ENCODE data around the gene PIK3AP1.

Gene PIK3AP1, protein sequence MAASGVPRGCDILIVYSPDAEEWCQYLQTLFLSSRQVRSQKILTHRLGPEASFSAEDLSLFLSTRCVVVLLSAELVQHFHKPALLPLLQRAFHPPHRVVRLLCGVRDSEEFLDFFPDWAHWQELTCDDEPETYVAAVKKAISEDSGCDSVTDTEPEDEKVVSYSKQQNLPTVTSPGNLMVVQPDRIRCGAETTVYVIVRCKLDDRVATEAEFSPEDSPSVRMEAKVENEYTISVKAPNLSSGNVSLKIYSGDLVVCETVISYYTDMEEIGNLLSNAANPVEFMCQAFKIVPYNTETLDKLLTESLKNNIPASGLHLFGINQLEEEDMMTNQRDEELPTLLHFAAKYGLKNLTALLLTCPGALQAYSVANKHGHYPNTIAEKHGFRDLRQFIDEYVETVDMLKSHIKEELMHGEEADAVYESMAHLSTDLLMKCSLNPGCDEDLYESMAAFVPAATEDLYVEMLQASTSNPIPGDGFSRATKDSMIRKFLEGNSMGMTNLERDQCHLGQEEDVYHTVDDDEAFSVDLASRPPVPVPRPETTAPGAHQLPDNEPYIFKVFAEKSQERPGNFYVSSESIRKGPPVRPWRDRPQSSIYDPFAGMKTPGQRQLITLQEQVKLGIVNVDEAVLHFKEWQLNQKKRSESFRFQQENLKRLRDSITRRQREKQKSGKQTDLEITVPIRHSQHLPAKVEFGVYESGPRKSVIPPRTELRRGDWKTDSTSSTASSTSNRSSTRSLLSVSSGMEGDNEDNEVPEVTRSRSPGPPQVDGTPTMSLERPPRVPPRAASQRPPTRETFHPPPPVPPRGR

DNA sequence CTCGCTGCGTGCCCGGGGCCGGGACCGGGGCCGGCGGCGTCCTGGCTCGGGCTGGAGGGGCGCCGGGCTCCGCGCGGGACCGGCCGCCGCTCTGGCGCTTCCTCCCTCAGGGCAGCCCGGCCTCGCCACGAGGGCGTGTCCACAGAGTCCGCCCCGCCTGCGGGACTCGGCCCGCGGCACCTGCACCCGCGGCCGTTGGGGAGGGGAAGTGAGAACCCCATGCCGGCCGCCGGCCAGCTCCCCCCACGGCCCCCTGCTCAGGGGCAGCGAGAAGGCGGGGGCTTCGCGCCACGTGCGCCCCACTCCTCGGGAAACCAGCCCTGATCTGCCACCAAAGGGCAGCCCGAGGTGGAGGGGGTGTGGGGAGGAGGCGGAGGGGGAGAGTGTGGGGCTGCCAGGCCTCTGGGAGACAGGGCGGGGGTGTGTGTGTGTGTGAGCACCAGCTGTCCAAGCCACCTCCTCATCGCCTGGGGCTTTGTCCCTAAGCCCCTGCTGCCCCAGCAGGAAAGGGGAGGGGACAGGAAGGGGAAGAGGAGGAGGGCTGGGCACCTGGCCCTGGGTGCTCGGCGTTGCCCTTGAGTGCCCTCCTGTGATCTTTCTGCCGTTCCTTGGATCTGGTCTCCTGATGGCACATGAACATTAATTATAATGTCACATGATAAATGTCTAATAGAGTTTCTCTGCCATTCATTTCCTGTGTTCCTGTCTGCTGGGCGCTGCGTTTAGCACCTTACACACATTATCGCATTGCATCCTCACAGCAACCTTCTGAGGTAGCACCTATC, at the start of gene PIK3AP1:
Gene PIK3AP1 (minus strand): TSS at position 93 of the 785 bp plus-strand sequence. CDS start 120 bp downstream, outside the sequence.
- ATAC-seq (ENCODE audit: low read depth) (peak; percentile 78), DNase-seq (ENCODE audit: low spot score) (no peak)
- Histone ChIP-seq H3K9me3 (ENCODE audit: severe bottlenecking) (no peaks in the 10 kb centered on the region), H3K27me3 (ENCODE audit: insufficient read depth, poor library complexity, severe bottlenecking) (peaks cover 8% of the 10 kb centered on the region), H3K4me3 (ENCODE audit: severe bottlenecking) (peak within 1 kb of the TSS; percentile 41), H3K4me1 (ENCODE audit: insufficient read depth, poor library complexity, severe bottlenecking) (no peaks in the 10 kb centered on the region), H3K36me3 (ENCODE audit: low read depth) (no peaks in the 10 kb centered on the region), H3K27ac (ENCODE audit: poor library complexity, severe bottlenecking) (no peak within 1 kb of the TSS)
- TF ChIP-seq, protein P1, sequence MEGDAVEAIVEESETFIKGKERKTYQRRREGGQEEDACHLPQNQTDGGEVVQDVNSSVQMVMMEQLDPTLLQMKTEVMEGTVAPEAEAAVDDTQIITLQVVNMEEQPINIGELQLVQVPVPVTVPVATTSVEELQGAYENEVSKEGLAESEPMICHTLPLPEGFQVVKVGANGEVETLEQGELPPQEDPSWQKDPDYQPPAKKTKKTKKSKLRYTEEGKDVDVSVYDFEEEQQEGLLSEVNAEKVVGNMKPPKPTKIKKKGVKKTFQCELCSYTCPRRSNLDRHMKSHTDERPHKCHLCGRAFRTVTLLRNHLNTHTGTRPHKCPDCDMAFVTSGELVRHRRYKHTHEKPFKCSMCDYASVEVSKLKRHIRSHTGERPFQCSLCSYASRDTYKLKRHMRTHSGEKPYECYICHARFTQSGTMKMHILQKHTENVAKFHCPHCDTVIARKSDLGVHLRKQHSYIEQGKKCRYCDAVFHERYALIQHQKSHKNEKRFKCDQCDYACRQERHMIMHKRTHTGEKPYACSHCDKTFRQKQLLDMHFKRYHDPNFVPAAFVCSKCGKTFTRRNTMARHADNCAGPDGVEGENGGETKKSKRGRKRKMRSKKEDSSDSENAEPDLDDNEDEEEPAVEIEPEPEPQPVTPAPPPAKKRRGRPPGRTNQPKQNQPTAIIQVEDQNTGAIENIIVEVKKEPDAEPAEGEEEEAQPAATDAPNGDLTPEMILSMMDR (IDR thresholded peaks at IDR 0.05; ENCODE audit: poor library complexity, severe bottlenecking) = no peak

DNA sequence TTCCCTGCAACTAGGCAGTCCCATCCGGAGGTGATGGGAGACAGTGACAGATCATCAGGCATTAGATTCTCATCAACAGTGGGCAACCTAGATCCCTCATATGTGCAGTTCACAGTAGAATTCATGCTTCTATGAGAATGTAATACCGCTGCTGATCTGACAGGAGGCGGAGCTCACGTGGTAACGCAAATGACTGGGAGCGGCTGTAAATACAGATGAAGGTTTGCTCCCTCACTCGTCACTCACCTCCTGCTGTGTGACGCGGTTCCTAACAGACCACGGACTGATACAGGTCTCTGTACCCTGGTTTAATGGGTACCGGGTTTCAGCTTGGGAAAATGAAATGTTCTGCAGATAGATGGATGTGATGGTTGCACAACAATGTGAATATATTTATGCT, 47.8 kb upstream of the PIK3AP1 start:
- no peaks in the 10 kb centered on the region for H3K36me3 ChIP-seq (ENCODE audit: low read depth)
- no peaks in the 10 kb centered on the region for H3K27me3 ChIP-seq (ENCODE audit: insufficient read depth, poor library complexity, severe bottlenecking)
- TF ChIP-seq, protein P1 (IDR thresholded peaks at IDR 0.05; ENCODE audit: poor library complexity, severe bottlenecking) = no peak
- no peaks in the 10 kb centered on the region for H3K4me1 ChIP-seq (ENCODE audit: insufficient read depth, poor library complexity, severe bottlenecking)
- ATAC-seq (ENCODE audit: low read depth) (no peak), DNase-seq (ENCODE audit: low spot score) (no peak)
- H3K4me3 ChIP-seq (ENCODE audit: severe bottlenecking) = no peak overlapping the region
- H3K27ac ChIP-seq (ENCODE audit: poor library complexity, severe bottlenecking) = no peak overlapping the region
- H3K9me3 ChIP-seq (ENCODE audit: severe bottlenecking) = no peaks in the 10 kb centered on the region

DNA sequence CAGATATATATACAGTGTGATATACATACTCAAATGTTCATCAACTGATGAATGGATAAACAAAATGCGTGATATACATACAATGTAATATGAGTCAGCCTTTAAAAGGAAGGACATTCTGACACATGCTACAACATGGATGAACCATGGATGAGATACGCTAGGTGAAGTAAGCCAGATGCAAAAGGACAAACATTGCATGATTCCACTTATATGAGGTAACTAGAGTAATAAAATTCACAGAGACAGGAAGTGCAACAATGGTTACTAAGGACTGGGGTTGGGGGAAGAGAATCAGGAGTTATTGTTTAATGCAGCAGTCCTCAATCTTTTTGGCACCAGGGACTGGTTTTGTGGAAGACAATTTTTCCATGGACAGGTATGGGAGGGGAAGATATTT, 47.3 kb upstream of the PIK3AP1 start:
- DNase-seq (ENCODE audit: low spot score) (no peak), ATAC-seq (ENCODE audit: low read depth) (peak; percentile 51; the same call in 2 of the 3 replicates)
- no peaks in the 10 kb centered on the region for H3K4me1 ChIP-seq (ENCODE audit: insufficient read depth, poor library complexity, severe bottlenecking)
- H3K9me3 ChIP-seq (ENCODE audit: severe bottlenecking) = no peaks in the 10 kb centered on the region
- no peaks in the 10 kb centered on the region for H3K27me3 ChIP-seq (ENCODE audit: insufficient read depth, poor library complexity, severe bottlenecking)
- TF ChIP-seq, protein P1 (IDR thresholded peaks at IDR 0.05; ENCODE audit: poor library complexity, severe bottlenecking) = no peak
- H3K27ac ChIP-seq (ENCODE audit: poor library complexity, severe bottlenecking) = no peak overlapping the region
- H3K36me3 ChIP-seq (ENCODE audit: low read depth) = no peaks in the 10 kb centered on the region
- no peak overlapping the region for H3K4me3 ChIP-seq (ENCODE audit: severe bottlenecking)

DNA sequence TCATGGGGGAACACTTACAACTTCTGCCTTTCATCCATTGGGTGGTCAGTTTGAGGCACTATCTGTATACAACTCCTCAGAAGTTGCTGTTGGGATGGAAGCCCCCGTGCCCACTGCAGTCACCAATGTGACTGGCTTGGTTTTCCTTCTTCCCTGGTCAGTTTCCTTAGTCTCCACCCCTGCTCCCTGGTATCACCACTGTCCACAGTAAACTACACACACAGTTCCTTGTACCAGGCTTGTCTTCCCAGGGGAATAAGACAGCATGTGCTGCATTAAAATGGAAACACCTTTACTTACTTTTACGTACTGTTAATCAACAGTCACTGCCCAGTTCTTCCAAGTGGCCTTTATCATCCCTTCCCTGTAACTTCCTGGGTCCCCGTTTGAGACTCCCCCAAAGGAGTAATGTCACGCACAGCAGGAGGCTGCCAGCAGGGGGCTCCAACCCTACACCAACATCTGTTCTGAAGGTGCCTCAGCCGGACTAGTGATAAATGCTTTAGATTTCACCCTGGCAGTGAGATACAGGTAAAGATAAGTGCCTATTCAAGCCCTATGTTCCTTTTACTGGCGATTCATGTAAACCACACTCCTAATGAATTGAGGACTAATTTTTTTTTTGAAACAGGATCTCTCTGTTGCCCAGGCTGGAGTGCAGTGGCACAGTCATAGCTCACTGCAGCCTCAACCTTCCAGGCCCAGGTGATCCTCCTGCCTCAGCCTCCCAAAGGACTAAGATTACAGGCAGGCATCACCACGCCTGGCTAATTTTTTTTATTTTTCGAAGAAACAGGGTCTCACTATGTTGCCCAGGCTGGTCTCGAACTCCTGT, 45.3 kb upstream of the PIK3AP1 start:
- Histone ChIP-seq H3K27ac (ENCODE audit: poor library complexity, severe bottlenecking) (no peak overlapping the region), H3K36me3 (ENCODE audit: low read depth) (no peaks in the 10 kb centered on the region), H3K27me3 (ENCODE audit: insufficient read depth, poor library complexity, severe bottlenecking) (no peaks in the 10 kb centered on the region), H3K4me1 (ENCODE audit: insufficient read depth, poor library complexity, severe bottlenecking) (no peaks in the 10 kb centered on the region), H3K4me3 (ENCODE audit: severe bottlenecking) (no peak overlapping the region), H3K9me3 (ENCODE audit: severe bottlenecking) (no peaks in the 10 kb centered on the region)
- DNase-seq (ENCODE audit: low spot score) (no peak), ATAC-seq (ENCODE audit: low read depth) (peak; percentile 84)
- TF ChIP-seq, protein P1 (IDR thresholded peaks at IDR 0.05; ENCODE audit: poor library complexity, severe bottlenecking) = peak; percentile 84
